A673 (cell line): Measurements from ENCODE around the gene RALGPS1. TPM values are rescaled to one million over a fixed set of nuclear protein-coding genes. Genes with fewer than 3 reads are reported as not detected.

Source experiments
- BruUV-seq: library from RNA; stranded (reverse); fragments of 400-500 nt; replicated peaks from 2 replicates; lab custom pipeline; 2021; lab: Mats Ljungman, UMichigan
- CTCF ChIA-PET: fragments of 300-600 bp; sonication (Branson Sonifier 250); formaldehyde crosslinking; loops from one replicate; lab custom pipeline; 2022; ENCODE audit warnings: antibody characterized with exemption; lab: Charles Lee
- POLR2A ChIA-PET: fragments of 300-600 bp; sonication (Branson Sonifier 250); formaldehyde crosslinking; loops from one replicate; lab custom pipeline; 2022; ENCODE audit warnings: antibody characterized with exemption; ENCODE audit not compliant: low non-redundant PET; lab: Charles Lee
- DNase-seq: peaks from one replicate; pipeline ENCODE4 v3.0.0-alpha.2; 2015; ENCODE audit warnings: low spot score
- H3K27ac ChIP-seq: fragments of 200-600 bp; sonication (generic); 2 replicates; pipeline ENCODE4 v1.5.1; 2016; ENCODE audit warnings: mixed run types, low read depth, mild to moderate bottlenecking, mixed read lengths, antibody characterized with exemption, low read length; ENCODE audit not compliant: poor library complexity, severe bottlenecking
- H3K27me3 ChIP-seq: fragments of 200-600 bp; sonication (generic); replicated peaks from 2 replicates; pipeline ENCODE4 v1.6.1; 2017; ENCODE audit warnings: mixed run types, low read depth, mild to moderate bottlenecking, mixed read lengths, antibody characterized with exemption, low read length; ENCODE audit not compliant: insufficient read depth, poor library complexity
- H3K36me3 ChIP-seq: fragments of 200-600 bp; sonication (generic); 2 replicates; pipeline ENCODE4 v1.6.1; 2016; ENCODE audit warnings: mixed run types, mild to moderate bottlenecking, mixed read lengths, antibody characterized with exemption, low read length; ENCODE audit not compliant: insufficient read depth, poor library complexity, severe bottlenecking
- H3K4me1 ChIP-seq: fragments of 200-600 bp; sonication (generic); 2 replicates; pipeline ENCODE4 v1.6.1; 2017; ENCODE audit warnings: mixed run types, mild to moderate bottlenecking, mixed read lengths, antibody characterized with exemption, low read length; ENCODE audit not compliant: insufficient read depth, poor library complexity, severe bottlenecking
- H3K4me3 ChIP-seq: fragments of 200-600 bp; sonication (generic); 2 replicates; pipeline ENCODE4 v1.5.1; 2016; ENCODE audit warnings: low read depth, mixed run types, mild to moderate bottlenecking, mixed read lengths, low read length; ENCODE audit not compliant: poor library complexity, severe bottlenecking
- H3K9me3 ChIP-seq: fragments of 200-600 bp; sonication (generic); 2 replicates; pipeline ENCODE4 v1.6.1; 2016; ENCODE audit warnings: mixed run types, low read depth, mild to moderate bottlenecking, mixed read lengths, antibody characterized with exemption, low read length; ENCODE audit not compliant: poor library complexity, severe bottlenecking
- CTCF ChIP-seq: fragments of 300-800, 200-600 bp; sonication (generic); conservative IDR thresholded peaks from 2 replicates; pipeline ENCODE4 v1.5.1; 2017; ENCODE audit warnings: low read depth, mild to moderate bottlenecking, antibody characterized with exemption, low read length, moderate library complexity, mixed read lengths
- EZH2 ChIP-seq: fragments of 200-600 bp; sonication (generic); IDR thresholded peaks from 2 replicates; pipeline ENCODE4 v1.6.1; 2017; ENCODE audit warnings: borderline replicate concordance, low read depth, mild to moderate bottlenecking, mixed read lengths, antibody characterized with exemption, low read length; ENCODE audit not compliant: poor library complexity, severe bottlenecking
- intact Hi-C: fragments of 100-400 bp; cut with micrococcal nuclease; formaldehyde crosslinking; loops from one replicate; pipeline ENCODE4 v1.10.0; 2022; ENCODE audit not compliant: unreplicated experiment
- total RNA-seq: library from RNA; stranded (reverse); gene quantifications from 2 replicates; pipeline ENCODE4 v1.2.3, GENCODE V29; 2021

RALGPS1 gene
- total RNA-seq, 1 experiment from 2014 or later, result 3.9 TPM

GRCh38 chr9:127087836-127088235, 173.3 kb downstream of the RALGPS1 start:
- H3K4me1 ChIP-seq, result no peaks in the 10 kb centered on the region
- H3K4me3 ChIP-seq, result no peak overlapping the region
- BruUV-seq, result no TSS peak
- H3K9me3 ChIP-seq, result no peaks in the 10 kb centered on the region
- intact Hi-C loops, result no loop called here
- H3K27me3 ChIP-seq, result no peaks in the 10 kb centered on the region
- H3K36me3 ChIP-seq, result no peaks in the 10 kb centered on the region
- DNase-seq, result no peak
- POLR2A ChIA-PET, result interaction anchor here (0.5 kb wide), 1 partner anchor 79 kb away, joined by 9 read pairs; no protein-coding TSS in a partner anchor
- TF ChIP-seq EZH2, result no peak
- no peak for TF ChIP-seq CTCF
- CTCF ChIA-PET, result no interaction called here
- no peak overlapping the region for H3K27ac ChIP-seq

- no peak for TF ChIP-seq EZH2
- no peak for TF ChIP-seq CTCF
- no peak overlapping the region for H3K27ac ChIP-seq
- H3K4me3 ChIP-seq, result no peak overlapping the region
- H3K27me3 ChIP-seq, result no peaks in the 10 kb centered on the region
- ChIA-PET POLR2A (interaction anchor here (0.5 kb wide), 1 partner anchor 1185 kb away, joined by 6 read pairs; no protein-coding TSS in a partner anchor), CTCF (no interaction called here)
- intact Hi-C loops, result no loop called here
- no peaks in the 10 kb centered on the region for H3K9me3 ChIP-seq
- no TSS peak for BruUV-seq
- no peaks in the 10 kb centered on the region for H3K36me3 ChIP-seq
- DNase-seq, result no peak
- no peaks in the 10 kb centered on the region for H3K4me1 ChIP-seq
Observed at GRCh38 chr9:127088724-127089615, 174.4 kb downstream of the RALGPS1 start.

GRCh38 chr9:127089631-127090081, 175.1 kb downstream of the RALGPS1 start:
- H3K27me3 ChIP-seq, result no peaks in the 10 kb centered on the region
- H3K4me3 ChIP-seq, result no peak overlapping the region
- H3K36me3 ChIP-seq, result no peaks in the 10 kb centered on the region
- BruUV-seq, result no TSS peak
- H3K9me3 ChIP-seq, result no peaks in the 10 kb centered on the region
- DNase-seq, result no peak
- TF ChIP-seq CTCF (no peak), EZH2 (no peak)
- intact Hi-C loops, result no loop called here
- H3K27ac ChIP-seq, result no peak overlapping the region
- CTCF ChIA-PET, result no interaction called here
- no peaks in the 10 kb centered on the region for H3K4me1 ChIP-seq
- POLR2A ChIA-PET, result interaction anchor here (0.5 kb wide), 1 partner anchor 1186 kb away, joined by 6 read pairs; no protein-coding TSS in a partner anchor
